Frontal cortex (tissue), 4 donors: ENCODE data around the gene PRMT5. TPM values are rescaled to one million over a fixed set of nuclear protein-coding genes. Genes with fewer than 3 reads are reported as not detected.
A peak's percentile ranks its signal among the peaks of the same experiment; 100 is the strongest.

Experiments
- DNase-seq, 2 donors: peaks; one replicate each; pipeline ENCODE4 v3.0.0; 2012; ENCODE audit warnings: low spot score in 2 of 2
- FAIRE-seq: peaks from 2 replicates; lab custom pipeline; 2012; peaks lifted over from hg19 to GRCh38; lab: Jason Lieb, UNC
- total RNA-seq: library from RNA; depleted of rRNA; stranded (reverse); fragments of >200 nt; gene quantifications from one replicate; pipeline ENCODE4 v1.2.3, GENCODE V29; 2014
- donor health status: control.
- donor health status: control.
- donor health status: control.

PRMT5 gene
- total RNA-seq, 1 donor from 2014 or later, result 61.1 TPM

DNA sequence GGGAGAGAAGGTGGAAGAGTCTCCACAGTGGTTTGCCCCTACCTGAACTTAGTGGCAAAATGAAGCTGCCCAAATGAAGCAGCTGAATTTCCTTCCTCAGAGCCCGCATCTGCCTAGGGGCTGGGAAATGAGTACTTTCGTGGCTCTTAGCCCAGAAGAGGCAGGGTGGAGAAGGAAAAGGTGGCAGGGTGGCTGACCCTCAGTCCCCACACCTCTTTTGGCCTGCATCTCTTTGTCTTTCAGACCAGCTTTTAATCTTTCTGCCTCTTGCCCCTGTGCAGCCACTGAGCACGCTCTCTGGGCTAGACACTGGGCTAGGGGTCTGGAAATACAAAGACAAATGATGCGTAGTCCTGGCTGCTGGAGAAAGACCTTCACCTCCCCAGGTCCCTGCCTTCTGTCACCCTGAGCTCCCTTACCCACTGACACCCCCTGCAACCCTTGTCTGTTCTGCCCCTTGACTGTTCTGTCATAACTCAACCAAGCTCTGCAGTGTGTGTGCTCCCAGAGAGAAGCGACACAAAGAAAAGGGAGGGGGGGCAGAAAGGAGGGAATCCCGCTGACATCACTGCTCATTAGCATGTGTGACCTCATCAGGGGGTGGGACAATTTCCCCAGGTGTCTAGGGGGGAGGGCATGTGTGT lies 46.5 kb downstream of the PRMT5 start:
- FAIRE-seq (no peak), DNase-seq (peak; percentile 61 to 86)

DNA sequence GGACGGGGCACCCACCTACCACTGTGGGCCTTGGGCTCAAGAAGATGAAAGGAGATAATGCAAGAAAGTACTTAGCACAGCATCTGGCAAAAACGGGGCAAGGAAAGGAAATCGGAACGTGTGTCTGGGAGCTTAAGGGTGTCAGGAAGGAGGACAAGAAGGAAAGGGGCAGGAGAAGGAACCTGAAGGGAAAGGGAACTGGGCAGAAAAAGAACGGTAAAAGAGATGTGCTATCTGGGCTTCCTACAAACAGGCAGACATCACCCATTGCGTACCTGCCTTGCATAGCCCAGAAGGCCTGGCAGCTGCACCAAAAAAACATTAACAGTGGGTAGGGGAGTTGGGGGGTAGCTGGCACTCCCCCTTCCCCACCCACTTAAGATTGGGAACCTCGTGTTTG lies 47.1 kb downstream of the PRMT5 start:
- FAIRE-seq (no peak), DNase-seq (peak in 1 of 2 donors; percentile 35)

DNA sequence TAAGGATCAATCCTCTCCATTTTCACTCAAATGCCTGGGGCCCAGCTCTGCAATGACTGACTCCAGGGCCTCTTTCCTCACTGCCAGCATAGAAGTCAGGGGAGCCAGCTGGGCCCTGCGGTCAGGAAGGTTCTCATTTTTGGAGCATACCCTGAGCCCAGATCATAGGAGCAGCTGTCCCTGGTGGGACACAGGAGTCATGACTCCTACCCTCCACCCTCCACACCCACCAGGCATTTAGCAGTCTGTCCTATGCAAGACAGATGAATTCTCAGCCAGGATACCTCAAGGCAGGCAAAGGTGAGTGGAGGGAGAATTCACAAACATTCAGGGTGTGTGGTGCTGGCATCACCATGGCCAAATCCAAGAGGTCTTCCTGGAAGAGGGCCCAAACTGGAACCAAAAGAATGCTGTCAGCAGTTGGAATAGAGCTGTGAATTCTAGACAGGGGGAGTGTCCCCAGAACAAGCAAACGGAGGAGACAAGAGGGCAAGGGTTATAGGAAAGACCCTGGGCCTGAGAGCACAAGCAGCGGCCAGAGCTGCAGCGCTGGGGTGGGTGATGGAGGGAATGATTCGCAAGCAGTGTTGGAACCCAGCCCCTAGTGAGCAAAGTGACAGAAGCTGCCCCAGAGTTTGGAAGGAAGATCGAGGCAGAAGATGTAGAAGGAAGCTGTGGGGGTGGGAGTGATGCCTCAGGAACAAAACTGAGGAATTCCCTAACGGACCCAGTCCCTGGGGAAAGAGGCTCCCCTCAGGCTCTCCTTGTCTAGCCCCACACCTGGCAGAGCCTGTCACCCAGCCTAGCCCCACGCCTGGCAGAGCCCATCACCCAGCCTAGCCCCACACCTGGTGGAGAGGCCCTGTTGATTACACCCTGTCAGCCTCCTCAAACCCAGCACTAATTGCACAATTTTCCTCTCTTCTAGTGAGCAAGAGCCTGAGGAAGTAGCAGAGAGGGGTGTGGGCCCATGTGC lies 50.6 kb downstream of the PRMT5 start:
- FAIRE-seq (no peak), DNase-seq (peak in 1 of 2 donors; percentile 17)

DNA sequence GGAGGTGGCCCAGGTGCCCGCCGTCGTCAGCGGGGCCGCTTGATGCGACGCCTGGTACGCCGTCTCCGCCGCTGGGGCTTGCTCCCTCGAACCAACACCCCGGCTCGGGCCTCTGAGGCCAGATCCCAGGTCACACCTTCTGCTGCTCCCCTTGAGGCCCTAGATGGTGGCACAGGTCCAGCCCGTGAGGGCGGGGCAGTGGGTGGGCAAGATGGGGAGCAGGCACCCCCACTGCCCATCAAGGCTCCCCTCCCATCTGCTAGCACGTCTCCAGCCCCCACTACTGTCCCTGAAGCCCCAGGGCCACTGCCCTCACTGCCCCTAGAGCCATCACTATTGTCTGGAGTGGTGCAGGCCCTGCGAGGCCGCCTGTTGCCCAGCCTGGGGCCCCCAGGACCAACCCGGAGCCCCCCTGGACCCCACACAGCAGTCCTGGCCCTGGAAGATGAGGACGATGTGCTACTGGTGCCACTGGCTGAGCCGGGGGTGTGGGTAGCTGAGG lies 52.1 kb downstream of the PRMT5 start:
- no peak for FAIRE-seq
- no peak for DNase-seq

DNA sequence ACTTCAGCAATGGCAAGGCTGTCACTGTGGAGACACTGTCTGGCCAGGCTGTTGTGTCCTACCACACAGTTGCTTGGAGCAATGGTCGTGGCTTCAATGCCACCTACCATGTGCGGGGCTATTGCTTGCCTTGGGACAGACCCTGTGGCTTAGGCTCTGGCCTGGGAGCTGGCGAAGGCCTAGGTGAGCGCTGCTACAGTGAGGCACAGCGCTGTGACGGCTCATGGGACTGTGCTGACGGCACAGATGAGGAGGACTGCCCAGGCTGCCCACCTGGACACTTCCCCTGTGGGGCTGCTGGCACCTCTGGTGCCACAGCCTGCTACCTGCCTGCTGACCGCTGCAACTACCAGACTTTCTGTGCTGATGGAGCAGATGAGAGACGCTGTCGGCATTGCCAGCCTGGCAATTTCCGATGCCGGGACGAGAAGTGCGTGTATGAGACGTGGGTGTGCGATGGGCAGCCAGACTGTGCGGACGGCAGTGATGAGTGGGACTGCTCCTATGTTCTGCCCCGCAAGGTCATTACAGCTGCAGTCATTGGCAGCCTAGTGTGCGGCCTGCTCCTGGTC lies 53.3 kb downstream of the PRMT5 start:
- DNase-seq, result peak in 1 of 2 donors; percentile 8
- no peak for FAIRE-seq

DNA sequence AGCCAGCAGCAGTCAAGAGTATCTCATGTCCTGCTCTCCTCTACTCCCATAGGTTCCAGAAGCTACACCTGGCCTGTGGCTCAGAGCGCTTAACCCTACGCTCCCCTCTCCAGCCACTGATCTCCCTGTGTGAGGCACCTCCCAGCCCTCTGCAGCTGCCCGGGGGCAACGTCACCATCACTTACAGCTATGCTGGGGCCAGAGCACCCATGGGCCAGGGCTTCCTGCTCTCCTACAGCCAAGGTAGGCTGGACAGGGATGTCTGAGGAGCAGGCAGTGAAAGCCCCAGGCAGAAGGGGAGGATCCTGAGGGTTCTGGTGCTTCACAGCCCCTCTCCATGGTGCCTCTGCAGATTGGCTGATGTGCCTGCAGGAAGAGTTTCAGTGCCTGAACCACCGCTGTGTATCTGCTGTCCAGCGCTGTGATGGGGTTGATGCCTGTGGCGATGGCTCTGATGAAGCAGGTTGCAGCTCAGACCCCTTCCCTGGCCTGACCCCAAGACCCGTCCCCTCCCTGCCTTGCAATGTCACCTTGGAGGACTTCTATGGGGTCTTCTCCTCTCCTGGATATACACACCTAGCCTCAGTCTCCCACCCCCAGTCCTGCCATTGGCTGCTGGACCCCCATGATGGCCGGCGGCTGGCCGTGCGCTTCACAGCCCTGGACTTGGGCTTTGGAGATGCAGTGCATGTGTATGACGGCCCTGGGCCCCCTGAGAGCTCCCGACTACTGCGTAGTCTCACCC lies 54.0 kb downstream of the PRMT5 start:
- FAIRE-seq, result no peak
- DNase-seq, result peak in 1 of 2 donors; percentile 12

DNA sequence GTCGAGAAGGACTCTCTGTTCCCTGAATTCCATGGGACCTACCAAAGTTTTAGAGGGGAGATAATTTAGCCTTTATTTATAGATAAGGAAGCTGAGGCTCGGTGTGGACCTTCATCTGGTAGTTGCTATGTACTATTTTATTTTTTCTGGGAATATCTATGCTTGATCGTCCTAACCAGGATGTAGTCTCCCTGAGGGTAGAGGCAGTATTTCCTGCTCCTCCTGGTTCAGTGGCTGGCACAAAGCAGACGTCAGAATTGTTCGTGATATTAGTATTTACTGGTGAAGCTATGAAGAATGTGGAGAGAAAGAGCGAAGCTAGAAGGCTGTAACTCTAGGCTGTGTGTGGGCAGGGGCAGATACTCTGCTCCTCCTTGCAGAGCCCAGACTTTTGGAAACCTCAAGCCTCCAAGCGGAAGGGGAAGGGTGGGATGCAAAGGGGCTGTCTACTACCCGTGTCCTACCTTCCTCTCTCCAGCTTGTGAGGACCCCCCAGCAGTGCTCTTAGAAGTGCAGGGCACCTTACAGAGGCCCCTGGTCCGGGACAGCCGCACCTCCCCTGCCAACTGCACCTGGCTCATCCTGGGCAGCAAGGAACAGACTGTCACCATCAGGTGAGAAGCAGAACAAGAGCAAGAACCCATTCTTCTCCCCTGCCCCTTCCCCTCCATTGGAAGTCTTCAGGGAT lies 56.2 kb downstream of the PRMT5 start:
- DNase-seq (peak in 1 of 2 donors; percentile 12), FAIRE-seq (no peak)

DNA sequence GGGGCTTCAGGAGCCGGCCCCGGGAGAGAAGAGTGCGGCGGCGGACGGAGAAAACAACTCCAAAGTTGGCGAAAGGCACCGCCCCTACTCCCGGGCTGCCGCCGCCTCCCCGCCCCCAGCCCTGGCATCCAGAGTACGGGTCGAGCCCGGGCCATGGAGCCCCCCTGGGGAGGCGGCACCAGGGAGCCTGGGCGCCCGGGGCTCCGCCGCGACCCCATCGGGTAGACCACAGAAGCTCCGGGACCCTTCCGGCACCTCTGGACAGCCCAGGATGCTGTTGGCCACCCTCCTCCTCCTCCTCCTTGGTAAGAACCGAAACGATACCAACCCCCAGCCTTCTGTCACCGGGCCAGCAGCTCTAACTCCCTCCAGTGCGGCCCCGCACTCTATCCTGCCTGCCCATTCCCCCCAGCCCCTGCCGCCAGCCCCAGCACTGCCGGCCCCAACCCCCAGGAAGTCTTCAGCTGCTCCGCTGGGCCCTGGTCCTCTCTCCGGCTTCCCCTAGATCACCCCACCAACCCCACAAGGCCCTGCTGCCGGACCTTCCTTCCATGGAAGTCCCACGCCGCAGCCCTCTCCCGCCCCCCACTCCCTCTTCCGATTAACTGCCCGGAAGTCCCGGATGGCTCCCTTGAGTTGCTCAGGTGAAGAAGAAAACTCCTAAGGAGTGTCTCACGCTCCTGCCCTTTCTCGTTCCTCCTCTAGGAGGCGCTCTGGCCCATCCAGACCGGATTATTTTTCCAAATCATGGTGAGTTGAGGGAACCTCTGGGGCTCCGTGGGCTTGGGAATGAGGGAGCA lies 56.9 kb downstream of the PRMT5 start:
- FAIRE-seq, result no peak
- DNase-seq, result peak; percentile 72 to 75

DNA sequence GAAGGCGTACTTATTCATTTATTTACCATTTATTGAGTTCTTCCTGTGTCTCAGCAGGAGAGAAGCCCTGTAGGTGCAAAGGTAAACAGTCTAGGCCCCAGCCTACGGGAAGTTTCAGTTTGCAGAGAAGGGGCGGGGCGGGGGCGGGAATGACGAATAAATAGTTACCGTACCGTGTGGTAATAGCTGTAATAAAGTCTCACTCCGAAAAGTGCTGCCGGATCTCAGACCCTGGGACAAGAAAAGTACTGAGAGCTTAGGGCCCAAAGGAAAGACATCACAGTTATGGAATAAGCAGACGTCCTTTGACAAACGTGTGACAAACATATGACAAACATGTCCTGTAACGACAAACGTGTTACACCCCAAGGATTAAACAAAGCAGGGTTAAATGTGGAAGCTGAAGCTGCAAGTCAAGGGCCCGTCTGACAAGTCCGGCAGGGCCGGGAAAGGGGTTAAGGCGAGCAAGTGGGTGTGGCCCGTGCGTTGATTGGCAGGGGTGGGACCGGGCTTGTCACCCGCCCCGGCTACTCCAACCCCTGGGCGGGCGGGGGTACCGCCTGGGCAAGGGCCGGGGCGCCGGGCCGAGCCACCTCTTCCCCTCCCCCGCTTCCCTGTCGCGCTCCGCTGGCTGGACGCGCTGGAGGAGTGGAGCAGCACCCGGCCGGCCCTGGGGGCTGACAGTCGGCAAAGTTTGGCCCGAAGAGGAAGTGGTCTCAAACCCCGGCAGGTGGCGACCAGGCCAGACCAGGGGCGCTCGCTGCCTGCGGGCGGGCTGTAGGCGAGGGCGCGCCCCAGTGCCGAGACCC lies 57.7 kb downstream of the PRMT5 start, which contains the start of gene LRP10:
Gene LRP10, plus strand, starts transcription at position 517 of the 809 bp plus-strand sequence. CDS start 564 bp downstream, outside the sequence.
- DNase-seq (peak; percentile 86), FAIRE-seq (no peak)

DNA sequence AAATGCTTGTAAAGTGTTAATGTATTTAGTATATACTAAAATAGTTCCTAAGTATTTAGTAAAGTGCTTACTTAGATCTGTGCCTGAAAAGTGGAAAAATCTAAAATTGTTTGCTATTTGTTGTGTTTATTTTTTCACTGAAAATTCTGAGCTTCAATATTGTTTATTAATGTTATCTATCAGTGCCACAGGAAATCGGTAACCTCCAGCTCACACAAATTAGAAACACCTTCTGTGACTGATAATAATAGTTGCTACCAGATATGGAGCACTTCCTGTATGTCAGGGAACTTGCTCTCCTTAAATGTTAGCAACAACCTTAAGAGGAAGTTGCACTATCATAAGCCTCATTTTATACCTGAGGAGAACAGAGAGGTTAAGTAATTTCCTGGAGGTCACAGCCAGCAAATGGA lies 58.4 kb downstream of the PRMT5 start:
- no peak for DNase-seq
- no peak for FAIRE-seq

Other genes starting within 250 kb of the PRMT5 start
- 28.9 TPM for gene OXA1L, start 162.7 kb downstream of the PRMT5 start, total RNA-seq
- 2.0 TPM for gene SLC7A7, start 113.9 kb downstream of the PRMT5 start, total RNA-seq
- 13.9 TPM for gene MRPL52, start 99.5 kb downstream of the PRMT5 start, total RNA-seq
- gene MMP14, start 92.8 kb downstream of the PRMT5 start, total RNA-seq, result 6.9 TPM
- gene LRP10, start 57.6 kb downstream of the PRMT5 start, total RNA-seq, result 2.9 TPM
- gene REM2, start 46.2 kb downstream of the PRMT5 start, total RNA-seq, result 2.4 TPM
- 73.4 TPM for gene RBM23, start 10.2 kb downstream of the PRMT5 start, total RNA-seq
- 23.2 TPM for gene HAUS4, start 27.7 kb upstream of the PRMT5 start, total RNA-seq
- 4.5 TPM for gene AJUBA, start 53.2 kb upstream of the PRMT5 start, total RNA-seq
- 4.5 TPM for gene C14orf93, start 80.8 kb upstream of the PRMT5 start, total RNA-seq
- gene PSMB5, start 105.5 kb upstream of the PRMT5 start, total RNA-seq, result 194 TPM
- gene PSMB11, start 112.8 kb upstream of the PRMT5 start, total RNA-seq, result under 0.01 TPM
- gene CDH24, start 128.1 kb upstream of the PRMT5 start, total RNA-seq, result 9.4 TPM
- 73.0 TPM for gene ACIN1, start 165.8 kb upstream of the PRMT5 start, total RNA-seq
- gene C14orf119, start 166.1 kb upstream of the PRMT5 start, total RNA-seq, result 22.0 TPM
- not detected for gene CIROP, start 175.6 kb upstream of the PRMT5 start, total RNA-seq
- not detected for gene CEBPE, start 189.9 kb upstream of the PRMT5 start, total RNA-seq